ENCODE measurements around the gene SPTBN2.

Gene SPTBN2

GRCh38 chr11:66686801-66687750, 41.9 kb downstream of the SPTBN2 start:
- no peak overlapping the region for H3K4me3 ChIP-seq (ENCODE audit: control insufficient read depth, low read depth, low read length)
- no peak for TF ChIP-seq CTCF (IDR thresholded peaks at IDR 0.05; ENCODE audit: control insufficient read depth, insufficient read depth, low read depth, low read length, missing control alignments)
- no peak for DNase-seq (ENCODE audit: low read depth)

- H3K4me3 ChIP-seq (ENCODE audit: control insufficient read depth, low read depth, low read length) = no peak overlapping the region
- DNase-seq (ENCODE audit: low read depth) = no peak
- TF ChIP-seq CTCF (IDR thresholded peaks at IDR 0.05; ENCODE audit: control insufficient read depth, insufficient read depth, low read depth, low read length, missing control alignments) = no peak
Observed at GRCh38 chr11:66686100-66686785, 42.8 kb downstream of the SPTBN2 start.

GRCh38 chr11:66685276-66686099, 43.5 kb downstream of the SPTBN2 start:
- no peak for TF ChIP-seq CTCF (IDR thresholded peaks at IDR 0.05; ENCODE audit: control insufficient read depth, insufficient read depth, low read depth, low read length, missing control alignments)
- no peak overlapping the region for H3K4me3 ChIP-seq (ENCODE audit: control insufficient read depth, low read depth, low read length)
- DNase-seq (ENCODE audit: low read depth) = no peak

- TF ChIP-seq CTCF (IDR thresholded peaks at IDR 0.05; ENCODE audit: control insufficient read depth, insufficient read depth, low read depth, low read length, missing control alignments) = no peak
- no peak overlapping the region for H3K4me3 ChIP-seq (ENCODE audit: control insufficient read depth, low read depth, low read length)
- DNase-seq (ENCODE audit: low read depth) = no peak
Observed at GRCh38 chr11:66684635-66685034, 44.4 kb downstream of the SPTBN2 start.

GRCh38 chr11:66683877-66684276, 45.1 kb downstream of the SPTBN2 start:
- no peak for DNase-seq (ENCODE audit: low read depth)
- no peak for TF ChIP-seq CTCF (IDR thresholded peaks at IDR 0.05; ENCODE audit: control insufficient read depth, insufficient read depth, low read depth, low read length, missing control alignments)
- H3K4me3 ChIP-seq (ENCODE audit: control insufficient read depth, low read depth, low read length) = no peak overlapping the region

GRCh38 chr11:66680966-66681645, 47.9 kb downstream of the SPTBN2 start:
- TF ChIP-seq CTCF (IDR thresholded peaks at IDR 0.05; ENCODE audit: control insufficient read depth, insufficient read depth, low read depth, low read length, missing control alignments) = no peak
- DNase-seq (ENCODE audit: low read depth) = no peak
- H3K4me3 ChIP-seq (ENCODE audit: control insufficient read depth, low read depth, low read length) = no peak overlapping the region

Measured in AG09309 (cell line).